Tongue (tissue), 2 donors: ENCODE results near the gene CDAN1. TPM values are rescaled to one million over a fixed set of nuclear protein-coding genes. Genes with fewer than 3 reads are reported as not detected.

Source experiments
- DNase-seq: peaks from one replicate; pipeline ENCODE4 v3.0.0-alpha.2; 2015
- total RNA-seq: library from RNA; depleted of rRNA; stranded (reverse); fragments of >200 nt; gene quantifications from one replicate; pipeline ENCODE4 v1.2.3, GENCODE V29; 2014

Gene CDAN1
- total RNA-seq, 1 donor from 2014 or later = 11.0 TPM

GRCh38 chr15:42732095-42732827 lies 4.7 kb downstream of the CDAN1 start:
- DNase-seq = no peak

DNA sequence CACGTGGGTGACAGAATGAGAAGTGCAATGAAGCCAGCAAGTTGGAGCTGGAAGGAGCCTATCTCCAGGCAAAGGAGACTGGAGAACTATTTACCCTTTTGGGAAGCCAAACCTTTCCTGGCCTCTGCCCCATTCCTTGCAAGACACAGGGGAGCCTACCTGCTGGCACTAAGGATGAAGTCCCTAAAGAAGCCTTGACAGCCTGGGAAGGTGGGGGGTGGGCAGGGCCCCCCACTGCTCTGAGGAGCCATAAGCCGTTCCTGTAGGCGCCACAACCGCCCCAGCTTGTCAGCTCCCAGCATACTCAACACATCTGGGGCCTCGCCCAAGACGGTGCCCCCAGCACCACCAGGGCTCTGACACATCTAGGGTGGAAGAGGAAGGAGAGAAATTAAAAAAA lies 5.5 kb downstream of the CDAN1 start:
- DNase-seq = no peak

GRCh38 chr15:42730536-42730935 lies 6.4 kb downstream of the CDAN1 start:
- DNase-seq = no peak

- no peak for DNase-seq
These were observed 6.8 kb downstream of the CDAN1 start for GRCh38 chr15:42730135-42730534.

- no peak for DNase-seq
These were observed 7.5 kb downstream of the CDAN1 start for GRCh38 chr15:42729409-42729808.

GRCh38 chr15:42728972-42729371 lies 8.0 kb downstream of the CDAN1 start:
- DNase-seq = no peak

- DNase-seq = peak; percentile 90
These were observed 8.4 kb downstream of the CDAN1 start for GRCh38 chr15:42728560-42728959.

- DNase-seq = no peak
These were observed 9.1 kb downstream of the CDAN1 start for GRCh38 chr15:42727750-42728381.

DNA sequence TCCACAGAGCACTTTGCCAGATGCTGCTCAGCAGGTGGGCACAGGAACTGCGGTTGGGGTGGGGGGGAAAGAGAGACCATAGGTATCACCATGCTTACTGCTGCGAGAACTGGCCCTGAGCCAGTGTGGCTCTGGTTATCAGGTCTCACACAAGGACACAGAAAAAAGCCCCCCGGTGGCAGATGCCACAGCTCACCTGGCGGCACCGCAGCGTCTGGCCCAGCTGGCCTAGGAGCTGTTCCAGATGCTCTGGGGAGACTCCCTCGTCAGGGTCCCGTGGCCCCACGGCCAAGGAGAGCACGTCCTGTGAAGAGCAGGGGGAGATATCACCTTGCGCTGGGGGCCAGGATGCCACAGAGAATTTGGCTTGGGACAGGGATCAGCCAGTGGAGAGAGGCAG lies 10.8 kb downstream of the CDAN1 start:
- DNase-seq = no peak

DNA sequence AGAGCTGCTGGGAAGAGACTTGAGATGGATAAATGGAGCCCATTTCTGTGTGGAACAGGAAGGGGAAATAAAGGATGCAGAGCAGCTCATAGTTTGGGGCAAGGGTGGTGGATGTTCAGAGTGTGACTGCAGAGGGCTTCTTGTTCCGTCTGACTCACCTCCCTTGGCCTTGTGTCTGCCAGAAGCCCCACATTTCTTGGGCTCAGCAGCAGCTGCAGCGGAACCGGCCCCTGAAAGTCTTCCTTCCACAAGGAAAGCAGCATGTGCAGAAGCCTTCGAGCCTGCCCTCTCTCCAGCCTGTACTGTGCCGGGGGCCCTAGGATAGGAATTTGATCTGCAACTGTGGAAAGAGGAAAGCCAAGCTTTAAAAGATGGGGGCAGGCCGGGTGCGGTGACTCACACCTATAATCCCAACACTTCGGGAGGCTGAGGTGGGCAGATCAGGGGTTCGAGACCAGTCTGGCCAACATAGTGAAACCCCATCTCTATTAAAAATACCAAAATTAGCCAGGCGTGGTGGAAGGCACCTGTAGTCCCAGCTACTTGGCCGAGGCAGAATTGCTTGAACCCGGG lies 11.5 kb downstream of the CDAN1 start:
- no peak for DNase-seq

DNA sequence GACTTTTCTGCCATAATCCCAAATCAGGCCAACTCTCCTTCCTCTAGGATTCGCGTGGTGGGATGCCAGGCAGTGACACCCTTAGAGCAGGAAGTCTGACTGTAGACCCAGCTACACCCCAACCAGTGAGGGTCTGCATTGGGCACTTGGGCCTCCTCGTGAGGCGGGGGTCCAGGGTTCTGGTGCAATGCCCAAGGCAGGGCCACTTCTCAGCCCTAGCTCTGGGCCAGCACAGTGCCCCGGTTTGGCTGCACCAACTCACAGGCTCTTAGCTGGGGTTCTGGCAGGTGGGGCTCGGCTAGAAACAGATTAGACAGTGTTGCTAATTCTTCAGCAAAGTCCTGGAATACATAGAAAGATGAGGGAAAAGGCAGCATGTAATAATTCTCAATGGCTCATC lies 12.7 kb downstream of the CDAN1 start:
- no peak for DNase-seq

DNA sequence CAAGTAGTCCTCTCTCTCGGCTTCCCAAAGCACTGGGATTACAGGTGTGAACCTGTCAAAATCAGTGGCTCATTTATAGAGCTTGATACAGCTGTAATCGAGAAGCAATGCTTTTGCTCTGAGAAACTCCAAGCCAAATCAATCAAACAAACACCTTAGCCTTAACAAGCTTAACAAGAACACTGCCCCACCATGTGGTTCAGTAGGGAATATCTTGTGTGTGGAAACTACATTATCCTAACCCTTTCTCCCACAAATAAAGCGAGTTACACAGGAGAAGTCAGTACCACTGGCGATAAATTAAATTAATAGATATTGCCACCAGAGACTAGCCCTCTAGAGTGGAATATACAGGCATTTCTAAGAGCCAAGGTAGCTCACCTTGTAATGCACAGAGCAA lies 13.9 kb downstream of the CDAN1 start:
- no peak for DNase-seq

GRCh38 chr15:42721916-42722315 lies 15.0 kb downstream of the CDAN1 start:
- no peak for DNase-seq

DNA sequence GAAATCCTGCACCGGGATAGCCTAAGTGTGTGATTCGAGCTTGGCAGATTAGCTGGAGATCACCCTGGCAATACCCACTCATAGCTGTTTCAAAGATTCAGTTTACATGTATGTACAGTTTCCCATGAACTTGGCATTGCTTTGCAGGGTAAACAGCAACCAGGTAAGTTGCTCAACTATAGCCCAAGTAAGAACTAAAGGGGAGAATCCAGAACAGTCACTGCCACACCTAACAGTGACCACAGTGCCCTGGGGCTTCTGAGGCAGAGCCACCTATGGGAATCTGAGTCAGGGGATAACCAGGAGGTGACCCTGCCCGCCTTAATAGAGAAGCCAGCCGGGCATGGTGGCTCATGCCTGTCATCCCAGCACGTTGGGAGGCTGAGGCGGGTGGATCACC lies 15.9 kb downstream of the CDAN1 start:
- DNase-seq = no peak

- no peak for DNase-seq
These were observed 16.9 kb downstream of the CDAN1 start for GRCh38 chr15:42720071-42720470.

GRCh38 chr15:42719043-42719442 lies 17.9 kb downstream of the CDAN1 start:
- DNase-seq = no peak

- no peak for DNase-seq
These were observed 20.3 kb downstream of the CDAN1 start for GRCh38 chr15:42716626-42717025.

DNA sequence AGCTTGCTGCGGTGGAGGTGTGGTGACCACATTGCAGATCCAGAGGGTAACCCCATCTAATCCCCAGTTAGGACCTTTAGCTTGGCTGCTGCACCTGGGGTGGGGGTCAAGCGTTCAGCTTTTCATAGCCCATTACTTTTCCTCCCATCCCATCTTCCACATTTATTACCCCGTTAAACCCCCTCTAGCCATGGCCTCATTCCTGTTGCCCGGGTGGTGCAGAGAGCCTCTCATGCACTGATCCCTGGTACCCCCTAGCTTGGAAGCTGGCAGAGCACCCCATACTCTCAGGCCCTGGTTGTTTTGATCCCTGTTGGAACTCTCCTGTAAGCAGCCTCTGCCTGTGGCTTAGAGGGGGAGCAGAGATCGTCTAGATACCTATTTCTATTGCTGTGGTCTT lies 20.8 kb downstream of the CDAN1 start:
- no peak for DNase-seq

DNA sequence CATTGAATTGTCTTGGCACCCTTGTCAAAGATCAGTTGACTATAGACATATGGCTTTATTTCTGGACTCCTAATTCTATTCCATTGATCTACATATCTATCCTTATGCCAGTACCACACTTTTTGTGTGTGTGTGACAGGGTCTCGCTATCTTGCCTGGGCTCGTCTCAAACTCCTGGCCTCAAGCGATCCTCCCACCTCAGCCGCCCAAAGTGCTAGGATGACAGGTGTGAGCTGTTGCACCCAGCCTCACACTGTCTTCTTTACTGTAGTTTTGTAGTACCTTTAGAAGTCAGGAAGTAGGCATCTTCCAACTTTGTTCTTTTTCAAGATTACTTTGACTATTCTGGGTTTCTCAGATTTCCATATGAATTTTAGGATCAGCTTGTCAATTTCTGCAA lies 24.3 kb downstream of the CDAN1 start:
- DNase-seq = no peak

- no peak for DNase-seq
These were observed 25.2 kb downstream of the CDAN1 start for GRCh38 chr15:42711746-42712145.

DNA sequence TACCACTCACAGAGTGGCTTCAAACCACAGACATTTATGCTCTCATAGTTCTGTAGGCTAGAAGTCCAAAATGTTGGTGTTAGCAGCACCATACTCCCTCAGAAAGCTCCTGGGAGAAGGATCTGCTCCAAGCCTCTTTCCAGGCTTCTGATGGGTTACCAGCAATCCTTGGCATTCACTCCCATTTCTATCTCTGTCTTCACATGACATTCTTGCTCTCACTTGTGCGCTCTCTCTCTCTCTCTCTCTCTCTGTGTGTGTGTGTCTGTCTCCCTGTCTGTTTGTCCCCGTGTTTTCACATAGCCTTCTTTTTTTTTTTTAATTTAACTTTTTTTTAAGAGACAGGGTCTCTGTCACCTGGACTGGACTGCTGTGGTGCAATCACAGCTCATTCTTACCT lies 26.3 kb downstream of the CDAN1 start:
- DNase-seq = no peak

- no peak for DNase-seq
These were observed 28.9 kb downstream of the CDAN1 start for GRCh38 chr15:42707873-42708544.

DNA sequence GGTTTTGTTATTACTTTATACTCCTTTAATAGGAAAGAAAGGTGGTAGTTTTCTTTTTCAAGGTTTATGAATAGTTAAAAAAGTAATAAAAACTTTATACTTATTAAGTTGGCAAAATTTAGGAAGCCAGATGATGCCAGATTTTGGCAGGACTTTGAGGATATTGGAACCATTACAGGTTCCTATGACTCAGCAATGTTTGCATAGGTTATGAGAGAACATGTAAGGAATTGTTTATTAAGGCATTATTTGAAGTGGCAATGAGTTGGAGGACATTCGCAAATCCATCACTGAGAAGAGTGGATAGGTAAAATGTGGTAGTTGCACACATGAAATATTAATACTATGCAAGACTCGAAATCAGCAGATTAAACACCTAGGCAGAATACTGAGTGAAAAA lies 29.9 kb downstream of the CDAN1 start:
- DNase-seq = no peak
